Neural cell (in vitro differentiated cells): Measurements from ENCODE around the gene SERINC2. TPM values are rescaled to one million over a fixed set of nuclear protein-coding genes. Genes with fewer than 3 reads are reported as not detected.
"Not testable (repeated sequence)": the region's sequence is repeated elsewhere in the genome, so short reads cannot be mapped to it uniquely, and the experiment has no call there.

Source experiments
- H2AFZ ChIP-seq: fragments of 200-600, 300-800 bp; sonication (generic), shearing (Covaris generic); 2 replicates; pipeline ENCODE4 v1.6.0; 2014; ENCODE audit warnings: low read depth, mild to moderate bottlenecking, antibody characterized with exemption, low read length, moderate library complexity
- H3F3A ChIP-seq: fragments of 200-600 bp; shearing (Covaris generic); 2 replicates; pipeline ENCODE4 v1.6.1; 2016; ENCODE audit warnings: mild to moderate bottlenecking, moderate library complexity, mixed read lengths, antibody characterized with exemption, low read length; ENCODE audit not compliant: insufficient read depth, poor library complexity, severe bottlenecking
- H3K27ac ChIP-seq: fragments of 200-600, 300-800 bp; sonication (generic), shearing (Covaris generic); 2 replicates; pipeline ENCODE4 v1.5.1; 2014; ENCODE audit warnings: mild to moderate bottlenecking, low read length, moderate library complexity
- H3K27me3 ChIP-seq: fragments of 300-800, 200-600 bp; sonication (generic), shearing (Covaris generic); 2 replicates; pipeline ENCODE4 v1.6.0; 2014; ENCODE audit warnings: mild to moderate bottlenecking, low read depth, low read length, moderate library complexity; ENCODE audit not compliant: insufficient read depth
- H3K36me3 ChIP-seq: fragments of 300-800, 200-600 bp; sonication (generic), shearing (Covaris generic); 2 replicates; pipeline ENCODE4 v1.5.1; 2014; ENCODE audit warnings: mild to moderate bottlenecking, antibody characterized with exemption, low read length, moderate library complexity; ENCODE audit not compliant: insufficient read depth
- H3K4me2 ChIP-seq: fragments of 300-800, 200-600 bp; sonication (generic), shearing (Covaris generic); 2 replicates; pipeline ENCODE4 v1.6.0; 2014; ENCODE audit warnings: mild to moderate bottlenecking, low read length
- H3K4me3 ChIP-seq: fragments of 300-800, 200-600 bp; sonication (generic), shearing (Covaris generic); 2 replicates; pipeline ENCODE4 v1.5.1; 2014; ENCODE audit warnings: mild to moderate bottlenecking, low read length, moderate library complexity
- H3K79me2 ChIP-seq: fragments of 200-600 bp; shearing (Covaris generic); replicated peaks from 2 replicates; pipeline ENCODE4 v1.6.0; 2014; ENCODE audit warnings: mild to moderate bottlenecking, low read length, moderate library complexity; ENCODE audit not compliant: insufficient read depth
- H3K9ac ChIP-seq: fragments of 300-800, 200-600 bp; sonication (generic), shearing (Covaris generic); 2 replicates; pipeline ENCODE4 v1.6.1; 2016; ENCODE audit warnings: mild to moderate bottlenecking, low read length, mixed read lengths
- H3K9me2 ChIP-seq: fragments of 200-600 bp; shearing (Covaris generic); 2 replicates; pipeline ENCODE4 v1.6.1; 2016; ENCODE audit warnings: mild to moderate bottlenecking, low read length, mixed read lengths; ENCODE audit not compliant: insufficient read depth
- H3K9me3 ChIP-seq: fragments of 200-600, 300-800 bp; sonication (generic), shearing (Covaris generic); 2 replicates; pipeline ENCODE4 v1.6.1; 2016; ENCODE audit warnings: mild to moderate bottlenecking, mixed run types, low read length, moderate library complexity, mixed read lengths
- H4K20me1 ChIP-seq: fragments of 200-600 bp; shearing (Covaris generic); 2 replicates; pipeline ENCODE4 v1.6.1; 2016; ENCODE audit warnings: mild to moderate bottlenecking, mixed run types; ENCODE audit not compliant: insufficient read depth
- polyA plus RNA-seq: library from polyadenylated mRNA; depleted of rRNA; stranded (reverse); fragments of >200 nt; gene quantifications from 2 replicates; pipeline ENCODE4 v1.2.3, GENCODE V29; 2014

Gene SERINC2
- polyA plus RNA-seq, 1 donor from 2014 or later, result 8.6 TPM

DNA sequence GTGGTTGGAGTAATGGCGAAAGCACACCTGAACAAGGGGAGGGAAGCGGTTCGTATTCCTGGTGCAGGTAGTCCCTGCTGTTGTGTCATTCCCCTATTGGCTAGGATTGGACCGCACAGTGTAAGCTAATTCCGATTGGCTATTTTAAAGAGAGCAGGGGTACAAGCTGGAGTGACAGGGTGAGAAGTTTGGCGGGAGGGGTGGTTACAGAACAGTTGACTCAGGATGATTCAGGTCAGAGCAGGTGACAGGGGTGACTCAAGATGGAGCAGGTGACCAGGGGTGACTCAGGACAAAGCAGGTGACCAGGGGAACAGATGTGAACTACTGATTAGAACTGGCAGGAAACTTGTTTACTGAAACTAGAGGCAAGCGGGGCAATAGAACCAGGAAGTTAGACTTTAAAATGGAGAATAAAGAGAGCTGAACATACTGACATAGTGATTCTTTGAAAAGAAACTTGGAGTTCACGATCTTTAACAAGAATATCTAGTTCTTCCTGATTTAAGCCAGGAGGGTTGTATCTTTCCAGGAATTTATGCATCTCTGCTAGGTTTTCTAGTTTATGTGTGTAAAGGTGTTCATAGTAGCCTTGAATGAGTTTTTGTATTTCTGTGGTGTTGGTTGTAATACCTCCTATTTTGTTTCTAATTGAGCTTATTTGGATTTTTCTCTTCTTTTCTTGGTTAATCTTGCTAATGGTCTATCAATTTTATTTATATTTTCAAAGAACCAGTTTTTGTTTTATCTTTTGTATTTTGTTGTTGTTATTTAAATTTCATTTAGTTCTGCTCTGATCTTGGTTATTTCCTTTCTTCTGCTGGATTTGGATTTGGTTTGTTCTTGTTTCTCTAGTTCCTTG, 58.7 kb downstream of the SERINC2 start:
- not testable (repeated sequence) for H3K4me2 ChIP-seq, H3K9me3 ChIP-seq, H3K27ac ChIP-seq, H3F3A ChIP-seq, H3K9me2 ChIP-seq, H3K79me2 ChIP-seq, H3K36me3 ChIP-seq, H3K4me3 ChIP-seq, H4K20me1 ChIP-seq, H3K27me3 ChIP-seq, H2AFZ ChIP-seq, H3K9ac ChIP-seq

- H3F3A ChIP-seq, H2AFZ ChIP-seq, H3K4me3 ChIP-seq, H3K27ac ChIP-seq, H3K9me2 ChIP-seq, H4K20me1 ChIP-seq, H3K27me3 ChIP-seq, H3K79me2 ChIP-seq, H3K9me3 ChIP-seq, H3K9ac ChIP-seq, H3K4me2 ChIP-seq, H3K36me3 ChIP-seq: not testable (repeated sequence)
These were observed 59.3 kb downstream of the SERINC2 start for GRCh38 chr1:31472314-31472651.

DNA sequence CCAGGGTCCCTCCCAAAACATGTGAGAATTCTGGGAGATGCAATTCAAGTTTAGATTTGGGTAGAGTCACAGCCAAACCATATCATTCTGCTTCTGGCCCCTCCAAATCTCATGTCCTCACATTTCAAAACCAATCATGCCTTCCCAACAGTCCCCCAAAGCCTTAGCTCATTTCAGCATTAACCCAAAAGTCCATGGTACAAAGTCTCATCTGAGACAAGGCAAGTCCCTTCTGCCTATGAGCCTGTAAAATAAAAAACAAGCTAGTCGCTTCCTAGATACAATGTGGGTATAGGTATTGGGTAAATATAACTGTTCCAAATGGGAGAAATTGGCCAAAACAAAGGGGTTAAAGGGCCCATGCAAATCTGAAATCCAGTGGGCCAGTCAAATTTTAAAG, 59.7 kb downstream of the SERINC2 start:
- H3K4me3 ChIP-seq, H3K79me2 ChIP-seq, H3K36me3 ChIP-seq, H3K9me2 ChIP-seq, H3F3A ChIP-seq, H4K20me1 ChIP-seq, H3K9me3 ChIP-seq, H2AFZ ChIP-seq, H3K9ac ChIP-seq, H3K4me2 ChIP-seq, H3K27me3 ChIP-seq, H3K27ac ChIP-seq: not testable (repeated sequence)

DNA sequence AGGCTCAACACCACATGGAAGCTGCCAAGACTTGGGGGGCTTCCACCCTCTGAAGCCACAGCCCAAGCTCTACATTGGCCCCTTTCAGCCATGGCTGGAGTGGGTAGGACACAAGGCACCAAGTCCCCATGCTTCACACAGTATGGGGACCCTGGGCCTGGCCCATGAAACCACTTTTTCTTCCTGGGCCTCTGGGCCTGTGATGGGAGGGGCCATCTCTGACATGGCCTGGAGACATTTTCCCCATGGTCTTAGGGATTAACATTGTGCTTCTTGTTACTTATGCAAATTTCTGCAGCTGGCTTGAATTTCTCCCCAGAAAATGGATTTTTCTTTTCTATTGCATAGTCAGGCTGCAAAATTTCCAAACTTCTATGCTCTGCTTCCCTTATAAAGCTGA, 60.5 kb downstream of the SERINC2 start:
- H2AFZ ChIP-seq, H3F3A ChIP-seq, H4K20me1 ChIP-seq, H3K9me2 ChIP-seq, H3K27me3 ChIP-seq, H3K4me2 ChIP-seq, H3K27ac ChIP-seq, H3K4me3 ChIP-seq, H3K79me2 ChIP-seq, H3K9me3 ChIP-seq, H3K9ac ChIP-seq, H3K36me3 ChIP-seq: not testable (repeated sequence)

DNA sequence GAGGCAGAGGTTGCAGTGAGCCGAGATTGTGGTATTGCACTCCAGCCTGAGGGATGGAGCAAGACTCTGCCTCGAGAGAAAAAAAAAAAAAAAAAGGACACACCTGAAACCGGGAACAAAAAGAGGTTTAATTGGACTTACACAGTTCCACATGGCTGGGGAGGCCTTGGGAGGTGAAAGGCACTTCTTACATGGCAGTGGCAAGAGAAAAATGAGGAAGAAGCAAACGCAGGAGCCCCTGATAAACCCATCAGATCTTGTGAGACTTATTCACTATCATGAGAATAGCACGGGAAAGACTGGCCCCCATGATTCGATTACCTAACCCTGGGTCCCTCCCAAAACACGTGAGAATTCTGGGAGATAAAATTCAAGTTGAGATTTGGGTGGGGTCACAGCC, 61.6 kb downstream of the SERINC2 start:
- H3K9me3 ChIP-seq, H3K9ac ChIP-seq, H4K20me1 ChIP-seq, H2AFZ ChIP-seq, H3K27ac ChIP-seq, H3K4me2 ChIP-seq, H3K9me2 ChIP-seq, H3K79me2 ChIP-seq, H3F3A ChIP-seq, H3K4me3 ChIP-seq, H3K36me3 ChIP-seq, H3K27me3 ChIP-seq: not testable (repeated sequence)
